Measurements from ENCODE around the gene PWWP2A. TPM values are rescaled to one million over a fixed set of nuclear protein-coding genes. Genes with fewer than 3 reads are reported as not detected.
A peak's percentile ranks its signal among the peaks of the same experiment; 100 is the strongest.

PWWP2A gene
- polyA plus RNA-seq, 1 of the 3 experiments (the other 2 are of a cell fraction) = 5.7 TPM

- TF ChIP-seq PBX3 (IDR thresholded peaks at IDR 0.05) = peak; percentile 91
- peak; percentile 52; the same call in 1 of the 2 replicates for TF ChIP-seq IRF3 (IDR thresholded peaks at IDR 0.05; ENCODE audit: low read depth, low read length)
- TF ChIP-seq POLR2AphosphoS5 (IDR thresholded peaks at IDR 0.05; ENCODE audit: low read depth, low read length) = peak; percentile 84
- TF ChIP-seq CHD2 (IDR thresholded peaks at IDR 0.05; ENCODE audit: low read length, partially characterized antibody) = peak; percentile 79
- peak; percentile 89 for TF ChIP-seq GATA2 (CRISPR knock-in tag; IDR thresholded peaks at IDR 0.05)
- TF ChIP-seq ZBTB33 (IDR thresholded peaks at IDR 0.05; ENCODE audit: borderline replicate concordance, low read depth) = peak; percentile 53; the same call in 1 of the 2 replicates
- TF ChIP-seq NRF1 (IDR thresholded peaks at IDR 0.05; ENCODE audit: low read depth, low read length) = no peak
- TF ChIP-seq TAF1 (IDR thresholded peaks at IDR 0.05; ENCODE audit: borderline replicate concordance, low read depth, low read length) = peak; percentile 81
- peak; percentile 83 to 94 for TF ChIP-seq EP300 (IDR thresholded peaks at IDR 0.05; ENCODE audit: borderline replicate concordance in 1 of 2, low read depth in 1 of 2, low read length in 1 of 2)
- TF ChIP-seq TCF12 (IDR thresholded peaks at IDR 0.05) = peak; percentile 88
- no peak for TF ChIP-seq CTCF (IDR thresholded peaks at IDR 0.05)
- TF ChIP-seq MXI1 (IDR thresholded peaks at IDR 0.05; ENCODE audit: low read depth, low read length) = peak; percentile 92
- TF ChIP-seq EZH2phosphoT487 (IDR thresholded peaks at IDR 0.05; ENCODE audit: borderline replicate concordance, low read depth) = no peak
- peak; percentile 57; the same call in 1 of the 2 replicates for TF ChIP-seq YY1 (IDR thresholded peaks at IDR 0.05; ENCODE audit: low read depth)
- TF ChIP-seq FOSL2 (IDR thresholded peaks at IDR 0.05; ENCODE audit: borderline replicate concordance, low read depth) = peak; percentile 80
- TF ChIP-seq ELF1 (IDR thresholded peaks at IDR 0.05) = peak; percentile 42; the same call in 1 of the 2 replicates
- TF ChIP-seq FOXJ3 (CRISPR knock-in tag; IDR thresholded peaks at IDR 0.05) = peak; percentile 89; the same call in 1 of the 2 replicates
- no peak for TF ChIP-seq SMC3 (IDR thresholded peaks at IDR 0.05; ENCODE audit: low read depth, low read length)
Measured at GRCh38 chr5:160165137-160166068, 46.2 kb upstream of the PWWP2A start (continued).
